MM.1S (cell line): ENCODE results near the gene PLCH2.

Source experiments
- EZH2phosphoT487 ChIP-seq: fragments of 300-600 bp; sonication (generic); IDR thresholded peaks from 2 replicates; pipeline ENCODE4 v1.6.1; 2018; ENCODE audit warnings: antibody characterized with exemption, low read length
- TF ChIP-seq, protein P1 (sequence below): fragments of 300-600 bp; sonication (generic); IDR thresholded peaks from 2 replicates; pipeline ENCODE4 v1.5.1; 2016; ENCODE audit warnings: antibody characterized with exemption, low read length, mixed read lengths

DNA sequence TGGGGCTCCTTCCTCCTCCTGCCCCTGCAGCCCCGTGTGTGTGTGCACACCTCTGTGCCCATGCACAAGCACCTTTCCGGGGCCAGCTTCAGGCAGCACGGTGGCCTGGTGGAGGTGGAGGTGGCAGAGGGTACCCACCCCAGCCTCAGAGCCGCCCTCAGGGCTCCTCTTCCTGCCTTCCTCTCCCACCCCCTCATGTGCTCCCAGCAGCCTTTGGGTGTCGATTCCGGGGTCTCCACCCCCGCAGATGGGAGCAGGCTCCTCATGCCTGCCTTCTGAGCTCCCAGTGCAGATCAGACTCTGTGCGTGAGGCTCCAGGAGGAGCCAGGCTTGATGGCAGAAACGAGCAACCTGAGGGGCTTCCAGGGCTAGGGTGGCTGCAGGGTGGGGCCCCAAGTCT is 29.2 kb upstream of the PLCH2 start:
- TF ChIP-seq, protein P1, sequence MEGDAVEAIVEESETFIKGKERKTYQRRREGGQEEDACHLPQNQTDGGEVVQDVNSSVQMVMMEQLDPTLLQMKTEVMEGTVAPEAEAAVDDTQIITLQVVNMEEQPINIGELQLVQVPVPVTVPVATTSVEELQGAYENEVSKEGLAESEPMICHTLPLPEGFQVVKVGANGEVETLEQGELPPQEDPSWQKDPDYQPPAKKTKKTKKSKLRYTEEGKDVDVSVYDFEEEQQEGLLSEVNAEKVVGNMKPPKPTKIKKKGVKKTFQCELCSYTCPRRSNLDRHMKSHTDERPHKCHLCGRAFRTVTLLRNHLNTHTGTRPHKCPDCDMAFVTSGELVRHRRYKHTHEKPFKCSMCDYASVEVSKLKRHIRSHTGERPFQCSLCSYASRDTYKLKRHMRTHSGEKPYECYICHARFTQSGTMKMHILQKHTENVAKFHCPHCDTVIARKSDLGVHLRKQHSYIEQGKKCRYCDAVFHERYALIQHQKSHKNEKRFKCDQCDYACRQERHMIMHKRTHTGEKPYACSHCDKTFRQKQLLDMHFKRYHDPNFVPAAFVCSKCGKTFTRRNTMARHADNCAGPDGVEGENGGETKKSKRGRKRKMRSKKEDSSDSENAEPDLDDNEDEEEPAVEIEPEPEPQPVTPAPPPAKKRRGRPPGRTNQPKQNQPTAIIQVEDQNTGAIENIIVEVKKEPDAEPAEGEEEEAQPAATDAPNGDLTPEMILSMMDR = no peak
- no peak for TF ChIP-seq EZH2phosphoT487
